Endometrial microvascular endothelial cells (primary cell): Measurements from ENCODE around the gene HS2ST1. TPM values are rescaled to one million over a fixed set of nuclear protein-coding genes. Genes with fewer than 3 reads are reported as not detected.
"Not testable (repeated sequence)": the region's sequence is repeated elsewhere in the genome, so short reads cannot be mapped to it uniquely, and the experiment has no call there.

ENCODE experiments used
- in situ Hi-C: cut with HindIII; loops from 2 replicates; pipeline ENCODE4 v1.10.0; 2017; ENCODE audit warnings: low sequenced_read_pairs, low pct_unique_long_range_greater_than_20kb; ENCODE audit errors: inconsistent ontology term
- total RNA-seq: library from RNA; depleted of rRNA; stranded (reverse); fragments of >200 nt; gene quantifications from one replicate; pipeline ENCODE4 v1.2.3, GENCODE V29; 2015; ENCODE audit errors: inconsistent ontology term

Gene HS2ST1
- total RNA-seq, 1 donor from 2014 or later: 20.3 TPM

DNA sequence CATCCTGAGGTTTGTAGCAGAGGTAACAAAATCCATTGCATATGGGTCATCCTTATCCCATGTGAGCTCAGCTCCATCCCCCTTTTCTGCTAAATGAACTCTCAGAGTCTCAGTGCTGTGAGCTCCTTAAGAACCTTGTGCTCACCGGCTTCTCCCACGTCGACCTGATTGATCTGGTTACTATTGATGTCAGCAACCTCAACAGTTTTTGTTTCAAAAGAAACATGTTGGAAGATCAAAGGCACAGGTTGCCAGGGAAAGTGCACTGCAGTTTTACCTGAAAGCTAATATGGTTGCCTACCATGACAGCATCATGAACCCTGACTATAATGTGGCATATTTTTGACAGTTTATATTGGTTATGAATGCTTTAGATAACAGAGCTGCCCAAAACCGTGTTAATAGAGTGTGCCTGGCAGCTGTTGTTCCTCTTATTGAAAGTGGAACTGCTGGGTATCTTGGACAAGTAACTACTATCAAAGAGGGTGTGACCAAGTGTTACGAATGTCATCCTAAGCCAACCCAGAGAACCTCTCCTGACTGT, 131.4 kb downstream of the HS2ST1 start:
- in situ Hi-C loops: no loop called here

GRCh38 chr1:87046951-87047350, 132.5 kb downstream of the HS2ST1 start:
- in situ Hi-C loops: no loop called here

GRCh38 chr1:87048237-87048636, 133.8 kb downstream of the HS2ST1 start:
- in situ Hi-C loops: no loop called here

- in situ Hi-C loops: no loop called here
These were observed 137.5 kb downstream of the HS2ST1 start for GRCh38 chr1:87051965-87052364.

- in situ Hi-C loops: no loop called here
These were observed 138.0 kb downstream of the HS2ST1 start for GRCh38 chr1:87052400-87052799.

GRCh38 chr1:87052961-87053360, 138.5 kb downstream of the HS2ST1 start:
- in situ Hi-C loops: no loop called here

- in situ Hi-C loops: no loop called here
These were observed 139.0 kb downstream of the HS2ST1 start for GRCh38 chr1:87053446-87053845.

GRCh38 chr1:87056974-87057373, 142.5 kb downstream of the HS2ST1 start:
- in situ Hi-C loops: no loop called here

DNA sequence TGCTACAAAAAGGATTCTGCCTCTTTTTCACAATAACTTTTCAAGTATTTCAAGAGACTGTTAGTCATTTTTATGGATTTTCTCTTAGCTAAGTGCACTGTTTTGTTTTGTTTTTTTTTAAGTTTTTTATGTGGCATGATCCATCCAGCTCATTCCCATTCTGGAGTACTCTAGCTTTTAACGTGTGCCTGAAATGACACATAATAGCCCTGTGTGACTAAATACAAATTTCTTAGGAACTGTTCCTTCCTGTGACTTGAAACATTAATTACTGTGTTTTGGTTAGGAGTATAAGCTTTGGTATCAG, 143.9 kb downstream of the HS2ST1 start:
- in situ Hi-C loops: no loop called here

- in situ Hi-C loops: no loop called here
These were observed 147.3 kb downstream of the HS2ST1 start for GRCh38 chr1:87061742-87062156.

GRCh38 chr1:87062687-87063086, 148.3 kb downstream of the HS2ST1 start:
- in situ Hi-C loops: no loop called here

GRCh38 chr1:87064309-87064708, 149.9 kb downstream of the HS2ST1 start:
- in situ Hi-C loops: no loop called here

DNA sequence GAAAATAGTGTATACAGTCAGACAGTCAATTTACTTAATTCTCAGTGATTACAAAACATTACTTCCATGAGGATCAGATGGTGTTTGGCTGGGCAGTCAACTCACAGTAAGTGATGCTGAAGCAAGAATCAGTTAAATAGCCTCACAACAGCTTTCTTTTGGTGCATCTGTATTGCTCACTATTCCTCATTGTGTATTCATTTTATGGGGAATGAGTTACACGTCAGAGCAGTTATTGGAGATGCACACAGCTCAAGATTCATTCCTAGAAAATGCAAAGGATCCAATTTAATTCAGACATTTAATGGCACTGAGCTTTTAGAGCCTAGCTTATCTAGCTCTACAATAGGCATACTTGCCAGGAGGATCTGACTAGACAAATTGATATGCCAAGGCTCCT, 150.6 kb downstream of the HS2ST1 start:
- in situ Hi-C loops: no loop called here

DNA sequence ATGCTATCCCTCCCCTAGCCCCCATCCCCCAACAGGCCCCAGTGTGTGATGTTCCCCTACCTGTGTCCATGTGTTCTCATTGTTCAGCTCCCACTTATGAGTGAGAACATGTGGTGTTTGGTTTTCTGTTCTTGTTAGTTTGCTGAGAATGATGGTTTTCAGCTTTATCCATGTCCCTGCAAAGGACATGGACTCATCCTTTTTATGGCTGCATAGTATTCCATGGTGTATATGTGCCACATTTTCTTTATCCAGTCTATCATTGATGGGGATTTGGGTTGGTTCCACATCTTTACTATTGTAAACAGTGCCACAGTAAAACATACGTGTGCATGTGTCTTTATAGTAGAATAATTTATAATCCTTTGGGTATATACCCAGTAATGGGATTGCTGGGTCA, 152.3 kb downstream of the HS2ST1 start:
- in situ Hi-C loops: not testable (repeated sequence)

- in situ Hi-C loops: no loop called here
These were observed 158.0 kb downstream of the HS2ST1 start for GRCh38 chr1:87072411-87072810.

GRCh38 chr1:87072904-87073303, 158.5 kb downstream of the HS2ST1 start:
- in situ Hi-C loops: no loop called here

- in situ Hi-C loops: no loop called here
These were observed 159.8 kb downstream of the HS2ST1 start for GRCh38 chr1:87074001-87074795.

DNA sequence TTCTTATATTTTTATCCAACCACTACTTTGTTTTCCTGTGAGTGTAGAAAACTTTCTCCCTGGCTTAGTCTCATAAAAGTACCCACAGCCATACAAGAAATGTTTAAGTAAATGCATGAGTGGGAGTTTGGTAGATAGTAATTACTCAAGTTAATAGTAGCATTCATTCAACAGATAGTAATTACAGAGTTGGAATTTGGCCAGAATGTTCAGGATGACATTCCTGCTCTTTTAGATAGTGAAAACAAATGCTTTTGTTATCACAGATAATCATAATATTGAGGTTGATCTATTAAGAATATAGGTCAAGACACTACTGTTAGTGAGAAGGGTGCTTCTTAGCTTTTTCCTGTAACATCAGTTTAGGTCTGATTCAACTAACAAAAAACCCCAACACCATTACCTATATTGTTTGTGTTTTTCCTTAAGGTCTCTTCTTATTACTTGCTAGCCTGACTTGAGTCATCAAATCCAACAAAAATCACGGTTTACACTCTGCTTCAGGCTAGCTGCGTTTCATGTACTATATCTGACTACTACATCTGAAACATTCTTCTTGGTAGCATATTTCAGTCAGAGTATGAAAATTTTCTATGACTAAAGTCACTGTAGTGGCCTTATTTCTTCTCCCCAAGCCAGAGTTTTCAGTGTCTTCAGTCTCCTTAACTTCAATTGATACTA, 163.7 kb downstream of the HS2ST1 start:
- in situ Hi-C loops: no loop called here

DNA sequence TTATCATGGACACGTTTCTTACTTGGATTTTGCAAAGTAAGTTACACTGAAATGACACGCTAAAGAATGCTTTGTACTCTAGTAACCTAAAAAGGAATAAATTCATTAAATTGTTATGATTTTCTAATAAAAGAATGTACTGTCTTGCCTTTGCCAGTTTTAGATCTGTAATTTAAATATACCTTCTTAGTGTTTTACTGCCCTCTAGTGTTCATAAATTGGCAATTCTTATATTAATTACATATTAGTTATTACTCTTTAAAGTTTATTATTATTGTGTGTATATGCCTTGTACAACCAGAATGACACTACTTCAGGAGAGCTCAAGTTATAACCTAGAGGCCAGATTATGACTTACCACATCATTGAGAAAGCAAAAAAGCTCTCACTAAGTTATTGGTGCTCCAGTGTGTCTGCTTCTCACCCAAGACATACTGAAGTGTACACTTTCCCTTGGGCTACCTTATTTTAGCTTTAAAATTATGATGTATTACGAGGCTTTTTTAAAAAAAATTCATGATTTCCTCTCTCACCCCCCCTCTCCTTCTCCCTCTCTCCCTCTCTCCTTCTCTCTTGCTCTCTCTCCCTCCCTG, 169.9 kb downstream of the HS2ST1 start:
- in situ Hi-C loops: no loop called here

DNA sequence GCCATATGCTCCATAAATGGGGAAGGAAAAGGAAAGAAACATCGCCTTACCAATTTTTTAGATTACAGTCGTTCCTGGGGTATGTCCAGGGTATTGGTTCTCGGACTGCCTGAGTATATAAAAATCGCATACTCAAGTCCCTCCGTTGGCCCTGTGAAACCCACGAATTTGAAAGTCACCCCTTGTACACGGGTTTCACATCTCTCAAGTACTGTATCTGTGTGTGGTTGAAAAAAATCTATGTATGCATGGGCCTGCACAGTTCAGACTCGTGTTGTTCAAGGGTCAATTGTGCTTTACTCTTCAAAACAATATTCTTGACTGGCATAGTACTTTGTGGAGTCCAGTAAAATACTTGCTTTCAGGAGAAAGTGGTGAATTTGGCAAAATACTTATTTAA, 171.7 kb downstream of the HS2ST1 start:
- in situ Hi-C loops: no loop called here
